Stimulated activated CD8-positive, alpha-beta memory T cell treated with anti-CD3 and anti-CD28 coated beads, Interleukin-4, amount 100 ng/mL, for 1 hour (primary cell): ENCODE data around the gene MAGEC3.
"Not testable (repeated sequence)": the region's sequence is repeated elsewhere in the genome, so short reads cannot be mapped to it uniquely, and the experiment has no call there.

ENCODE experiments used
- DNase-seq, 2 donors: peaks; one replicate each; pipeline ENCODE4 v3.0.0-alpha.2; 2020; ENCODE audit warnings: low read depth in 2 of 2, low spot score in 1 of 2

The MAGEC3 gene, protein sequence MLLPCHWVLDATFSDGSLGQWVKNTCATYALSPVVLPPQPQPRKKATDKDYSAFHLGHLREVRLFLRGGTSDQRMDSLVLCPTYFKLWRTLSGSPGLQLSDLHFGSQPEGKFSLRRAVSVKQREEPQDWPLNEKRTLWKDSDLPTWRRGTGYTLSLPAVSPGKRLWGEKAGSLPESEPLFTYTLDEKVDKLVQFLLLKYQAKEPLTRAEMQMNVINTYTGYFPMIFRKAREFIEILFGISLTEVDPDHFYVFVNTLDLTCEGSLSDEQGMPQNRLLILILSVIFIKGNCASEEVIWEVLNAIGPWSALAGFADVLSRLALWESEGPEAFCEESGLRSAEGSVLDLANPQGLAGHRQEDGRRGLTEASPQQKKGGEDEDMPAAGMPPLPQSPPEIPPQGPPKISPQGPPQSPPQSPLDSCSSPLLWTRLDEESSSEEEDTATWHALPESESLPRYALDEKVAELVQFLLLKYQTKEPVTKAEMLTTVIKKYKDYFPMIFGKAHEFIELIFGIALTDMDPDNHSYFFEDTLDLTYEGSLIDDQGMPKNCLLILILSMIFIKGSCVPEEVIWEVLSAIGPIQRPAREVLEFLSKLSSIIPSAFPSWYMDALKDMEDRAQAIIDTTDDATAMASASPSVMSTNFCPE

DNA sequence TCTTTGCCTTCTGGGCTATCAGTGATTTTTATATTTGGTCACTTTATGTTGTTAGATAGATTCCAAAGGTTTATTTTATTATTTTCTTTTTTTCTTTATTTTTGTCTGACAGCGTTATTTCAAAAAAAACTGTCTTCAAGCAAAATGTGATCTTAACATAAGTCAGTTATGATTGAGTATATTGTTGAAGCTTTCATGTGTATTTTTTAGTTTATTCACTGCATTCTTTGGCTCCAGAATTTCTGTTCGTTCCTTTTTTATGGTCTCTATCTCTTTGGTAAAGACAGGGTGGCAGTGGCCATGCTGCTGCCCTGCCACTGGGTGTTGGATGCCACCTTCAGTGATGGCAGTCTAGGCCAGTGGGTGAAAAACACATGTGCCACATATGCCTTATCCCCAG, at the start of gene MAGEC3:
Gene MAGEC3, plus strand, starts transcription at position 301 of the 400 bp plus-strand sequence. Its CDS starts 0 bp downstream, at position 301.
- DNase-seq = no peak

DNA sequence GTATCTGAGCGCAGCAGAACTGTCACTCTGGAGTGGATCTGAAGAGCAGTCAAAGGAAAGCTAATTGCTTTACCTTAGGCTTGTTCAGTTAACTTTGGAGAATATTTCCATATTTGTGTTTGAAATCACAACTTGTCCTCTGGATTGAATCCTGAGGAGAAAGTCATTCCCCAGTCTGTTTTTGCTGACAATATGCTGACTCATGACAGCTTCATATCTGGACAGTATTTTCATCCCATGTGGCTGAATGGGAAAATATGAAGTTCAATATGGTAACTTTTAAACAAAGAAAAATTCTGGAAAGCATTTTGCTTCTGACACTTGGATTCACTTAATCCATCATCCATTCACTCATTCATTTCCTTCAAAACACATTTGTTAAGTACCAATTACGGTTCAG, 46.3 kb upstream of the MAGEC3 start:
- no peak for DNase-seq

- DNase-seq = no peak
Observed at GRCh38 chrX:141811438-141811837, 26.7 kb upstream of the MAGEC3 start.

- DNase-seq = no peak
Observed at GRCh38 chrX:141814213-141814857, 23.8 kb upstream of the MAGEC3 start.

DNA sequence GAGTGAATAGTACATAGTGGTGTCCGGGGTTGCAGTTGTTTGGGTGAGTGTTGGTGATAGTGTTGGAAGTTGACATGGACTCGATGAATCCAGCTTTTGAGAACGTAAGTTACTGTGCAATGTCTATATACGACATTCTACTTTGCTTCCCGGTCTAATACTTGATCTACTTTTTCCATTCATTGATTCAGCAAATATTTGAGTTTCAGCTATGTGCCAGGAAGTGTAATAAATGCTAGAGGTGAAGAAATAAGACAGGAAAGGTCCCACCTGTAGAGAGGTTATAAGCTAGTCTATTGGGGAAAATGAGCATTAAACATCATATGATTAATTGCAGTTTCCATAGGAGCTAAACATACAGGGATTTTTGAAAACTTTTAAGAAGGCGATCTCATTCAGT, 22.2 kb upstream of the MAGEC3 start:
- DNase-seq = no peak

DNA sequence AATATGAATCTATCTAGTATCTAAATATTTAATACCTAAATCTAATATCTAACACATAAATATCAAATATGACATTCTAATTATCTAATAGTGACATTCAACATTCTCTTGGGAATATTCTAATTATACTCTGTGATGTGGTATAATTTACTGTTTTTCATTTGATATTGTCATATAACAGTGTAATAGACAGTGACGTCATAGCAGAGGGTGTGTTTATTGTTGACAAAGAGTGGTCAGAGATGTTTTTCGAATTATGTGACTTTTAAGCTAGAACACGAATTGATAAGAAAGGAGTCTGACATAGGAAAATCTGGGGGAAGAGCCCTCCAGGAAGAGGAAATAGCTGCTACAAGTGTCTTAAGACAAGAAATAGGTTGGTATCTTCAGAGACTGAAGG, 5.9 kb upstream of the MAGEC3 start:
- no peak for DNase-seq

- DNase-seq = no peak
Observed at GRCh38 chrX:141839856-141840255, 1.7 kb downstream of the MAGEC3 start.

DNA sequence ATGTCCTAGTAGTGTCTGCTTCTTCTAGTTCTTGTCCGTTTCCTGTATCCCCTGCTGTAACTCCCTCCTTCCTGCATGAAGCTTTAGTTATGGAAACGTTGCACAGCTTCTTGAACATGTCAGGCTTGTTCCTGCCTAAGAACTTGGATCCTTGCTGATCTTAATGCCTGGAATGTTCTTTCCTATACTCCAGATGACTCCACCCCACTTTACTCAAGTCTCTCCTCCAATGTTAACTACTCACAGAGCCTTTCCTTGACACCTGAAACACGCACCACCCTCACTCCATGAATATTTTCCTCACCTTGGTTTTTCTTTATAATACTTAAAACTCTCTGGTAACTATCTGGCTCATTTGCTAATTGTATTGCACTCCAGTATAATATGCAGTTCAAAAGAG, 19.4 kb downstream of the MAGEC3 start:
- no peak for DNase-seq

DNA sequence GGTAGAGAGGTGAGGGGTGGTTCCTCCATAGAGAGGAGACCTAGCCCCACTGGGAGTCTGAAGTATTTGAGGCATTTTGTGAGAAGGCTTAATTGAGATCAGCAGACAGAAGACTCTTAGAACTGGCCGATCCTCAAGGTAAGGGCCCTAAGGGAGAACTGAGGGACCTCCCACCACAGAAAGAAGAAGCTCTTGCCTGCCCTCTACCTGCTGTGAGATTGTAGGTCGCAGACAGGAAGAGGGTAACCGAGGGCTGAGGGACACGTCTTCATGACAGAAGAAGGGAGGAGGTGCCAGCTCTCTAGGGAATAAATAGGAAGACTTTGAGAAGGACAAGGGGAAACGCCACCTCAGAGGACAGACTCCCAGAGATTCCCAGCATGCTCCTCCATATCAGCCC, 41.5 kb downstream of the MAGEC3 start:
- no peak for DNase-seq

DNA sequence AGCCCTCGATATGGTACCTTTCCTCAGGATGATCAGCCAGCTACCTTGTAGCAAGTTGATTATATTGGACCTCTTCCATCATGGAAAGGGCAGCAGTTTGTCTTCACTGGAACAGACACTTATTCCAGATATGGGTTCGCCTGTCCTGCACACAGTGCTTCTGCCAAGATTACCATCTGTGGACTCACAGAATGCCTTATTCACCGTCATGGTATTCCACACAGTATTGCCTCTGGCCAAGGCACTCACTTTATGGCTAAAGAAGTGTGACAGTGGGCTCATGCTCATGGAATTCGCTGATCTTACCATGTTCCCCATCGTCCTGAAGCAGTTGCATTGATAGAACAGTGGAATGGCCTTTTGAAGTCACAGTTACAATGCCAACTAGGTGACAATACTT, 50.7 kb downstream of the MAGEC3 start:
- not testable (repeated sequence) for DNase-seq

- no peak for DNase-seq
Observed at GRCh38 chrX:141894733-141895132, 56.6 kb downstream of the MAGEC3 start.

DNA sequence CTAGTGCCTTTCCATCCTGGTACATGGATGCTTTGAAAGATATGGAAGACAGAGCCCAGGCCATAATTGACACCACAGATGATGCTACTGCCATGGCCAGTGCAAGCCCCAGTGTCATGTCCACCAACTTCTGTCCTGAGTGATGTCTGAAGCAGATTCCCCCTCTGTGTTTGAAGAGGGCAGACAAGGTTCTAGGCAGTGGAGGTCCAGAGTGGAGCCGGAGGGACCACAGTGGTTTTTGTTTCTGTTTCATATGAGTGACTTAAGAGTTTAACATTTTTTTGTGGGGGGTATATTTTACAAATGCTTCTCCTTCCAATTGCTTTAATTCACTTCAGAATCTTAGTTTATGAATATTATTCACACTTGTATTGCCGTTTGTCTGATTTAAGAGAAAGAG, 59.6 kb downstream of the MAGEC3 start:
- DNase-seq = no peak

DNA sequence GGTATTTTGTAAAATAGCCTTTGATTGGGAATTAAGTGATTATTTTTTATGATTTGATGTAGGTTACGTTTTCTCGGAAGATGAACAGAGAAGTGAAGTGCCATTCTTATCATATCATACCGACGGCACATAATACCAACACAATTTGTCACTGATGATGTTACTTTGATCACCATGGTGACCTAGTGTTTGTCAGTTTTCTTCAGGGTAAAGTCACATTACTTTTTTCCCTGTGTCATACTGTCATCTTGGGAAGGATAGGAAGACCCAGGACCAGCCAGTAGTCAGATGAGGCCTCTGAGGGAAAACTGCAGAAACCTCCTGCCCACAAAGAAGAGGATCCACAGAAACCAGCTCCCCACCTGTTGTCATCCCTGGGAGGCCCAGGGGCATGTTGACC, 64.2 kb downstream of the MAGEC3 start:
- no peak for DNase-seq

DNA sequence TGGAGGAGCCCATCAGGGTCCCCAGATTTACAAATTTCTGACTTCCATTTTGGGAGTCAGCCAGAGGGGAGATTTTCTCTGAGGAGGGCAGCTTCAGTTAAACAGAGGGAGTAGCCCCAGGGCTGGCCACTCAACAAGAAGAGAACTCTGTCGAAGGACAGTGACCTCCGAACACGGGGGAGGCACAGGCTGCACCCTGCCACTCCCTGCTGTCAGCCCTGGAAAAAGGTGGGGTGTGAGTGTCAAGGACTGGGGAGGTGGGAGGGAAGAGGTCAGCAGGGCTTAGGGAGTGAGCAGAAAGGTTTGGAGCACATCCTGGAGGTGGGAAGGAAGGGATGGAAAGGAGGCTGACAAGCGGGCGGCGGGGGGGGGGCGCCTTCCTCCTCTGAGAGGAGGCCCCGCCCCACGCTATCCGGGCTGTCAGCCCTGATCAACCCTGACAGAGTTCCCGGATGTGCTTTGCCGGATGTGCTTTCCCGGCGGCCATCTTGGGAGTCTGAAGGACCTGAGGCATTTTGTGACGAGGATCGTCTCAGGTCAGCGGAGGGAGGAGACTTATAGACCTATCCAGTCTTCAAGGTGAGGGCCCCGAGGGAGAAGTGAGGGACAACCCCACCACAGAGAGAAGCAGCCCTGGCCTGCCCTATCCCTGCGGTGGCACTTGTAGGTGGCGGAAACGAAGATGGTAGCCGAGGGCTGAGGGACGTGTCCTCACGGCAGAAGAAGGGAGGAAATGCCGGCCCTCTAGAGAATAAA, 65.5 kb downstream of the MAGEC3 start, which contains the start of gene MAGEC1:
Gene MAGEC1, plus strand, starts transcription at position 495 of the 756 bp plus-strand sequence. CDS start 1,179 bp downstream, outside the sequence.
- no peak for DNase-seq

DNA sequence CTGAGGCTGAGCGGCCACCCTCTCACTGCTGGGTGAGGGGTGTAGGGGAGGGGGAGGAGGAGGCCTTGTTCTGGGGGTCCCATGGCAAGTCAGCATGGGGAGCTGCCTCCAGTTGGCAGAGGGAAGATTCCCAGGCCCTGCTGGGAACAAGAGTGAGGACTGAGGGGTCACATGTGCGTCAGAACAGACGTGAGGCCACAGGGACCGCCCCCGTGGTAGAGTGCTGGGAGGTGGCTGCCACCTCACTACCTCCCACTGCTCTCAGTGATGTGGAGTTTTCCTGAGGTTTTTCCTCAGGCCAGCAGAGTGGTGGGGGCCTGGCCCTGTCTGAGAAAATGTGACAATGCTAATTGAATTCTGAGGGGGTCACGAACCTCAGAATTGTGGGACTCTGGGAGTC, 66.1 kb downstream of the MAGEC3 start:
- no peak for DNase-seq

- DNase-seq = no peak
Observed at GRCh38 chrX:141917801-141918200, 79.7 kb downstream of the MAGEC3 start.

- no peak for DNase-seq
Observed at GRCh38 chrX:141924293-141924692, 86.2 kb downstream of the MAGEC3 start.

DNA sequence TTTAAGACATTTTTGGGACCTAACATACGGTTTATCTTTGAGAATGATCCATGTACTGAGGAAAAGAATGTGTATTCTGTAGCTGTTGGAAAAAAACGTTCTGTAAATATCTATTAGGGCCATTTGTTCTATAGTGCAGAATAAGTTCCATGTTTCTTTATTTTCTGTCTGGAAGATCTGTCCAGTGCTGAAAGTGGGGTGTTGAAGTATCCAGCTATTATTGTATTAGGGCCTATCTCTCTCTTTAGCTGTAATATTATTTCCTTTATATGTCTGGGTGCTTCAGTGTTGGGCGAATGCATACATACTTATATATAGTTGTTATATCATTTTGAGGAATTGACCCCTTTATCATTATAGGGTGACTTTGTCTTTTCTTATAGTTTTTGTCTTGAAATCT, 90.3 kb downstream of the MAGEC3 start:
- no peak for DNase-seq

GRCh38 chrX:141934059-141934641, 96.0 kb downstream of the MAGEC3 start:
- no peak for DNase-seq

GRCh38 chrX:141935645-141936044, 97.5 kb downstream of the MAGEC3 start:
- DNase-seq = no peak

DNA sequence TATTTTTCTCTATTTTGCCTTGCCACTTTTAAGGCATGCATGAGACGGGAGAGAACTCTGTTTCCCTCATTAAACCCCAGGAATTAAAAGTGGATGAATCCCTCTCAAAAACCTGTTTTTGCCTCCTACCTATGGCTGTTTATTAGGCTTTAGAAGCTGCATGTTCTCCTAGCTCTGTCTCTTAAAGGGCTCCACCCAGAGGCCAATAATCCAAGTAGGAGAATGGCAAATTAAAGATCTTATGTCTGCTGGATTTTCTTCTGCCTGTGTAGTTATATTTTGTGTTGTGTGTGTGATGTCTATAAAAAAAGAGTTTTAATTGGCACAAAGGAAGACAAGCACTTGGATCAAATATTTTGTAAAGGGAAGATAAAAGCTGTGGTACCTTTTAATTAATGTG, 98.0 kb downstream of the MAGEC3 start:
- DNase-seq = no peak
